HG03558 (cell line): ENCODE measurements around the gene ATPAF2.

Source experiments
- ATAC-seq: cut with Tn5 transposase; IDR thresholded peaks from one replicate; pipeline ENCODE4 v1.9.1; 2021; ENCODE audit warnings: moderate number of reproducible peaks; ENCODE audit not compliant: unreplicated experiment; ENCODE audit errors: extremely low read depth

The ATPAF2 gene

DNA sequence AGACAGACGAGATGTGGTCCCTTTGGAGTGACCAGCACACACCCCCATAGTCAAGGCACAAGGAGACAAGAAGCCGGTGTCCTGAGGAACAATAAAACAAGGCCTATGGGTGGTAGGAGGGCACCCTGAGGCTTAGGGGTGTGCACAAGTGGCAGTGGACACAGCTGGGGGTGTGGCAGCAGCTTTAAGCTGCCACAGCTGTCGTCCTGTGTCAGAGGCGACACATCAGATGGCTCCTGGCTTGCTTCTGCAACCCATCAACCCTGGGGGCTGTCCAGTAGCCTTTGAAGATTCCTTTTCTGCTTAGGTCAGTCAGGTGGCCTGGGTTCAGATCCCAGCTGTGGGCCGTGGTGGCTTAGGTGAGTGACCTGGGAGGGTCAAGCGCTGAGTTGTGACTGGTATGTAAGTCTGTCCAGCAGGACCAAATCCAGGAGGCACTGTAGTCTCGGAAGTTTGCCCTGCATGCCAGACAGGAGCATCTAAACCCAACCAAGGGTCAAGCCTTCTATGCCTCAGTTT, 50.5 kb downstream of the ATPAF2 start:
- ATAC-seq, result no peak

DNA sequence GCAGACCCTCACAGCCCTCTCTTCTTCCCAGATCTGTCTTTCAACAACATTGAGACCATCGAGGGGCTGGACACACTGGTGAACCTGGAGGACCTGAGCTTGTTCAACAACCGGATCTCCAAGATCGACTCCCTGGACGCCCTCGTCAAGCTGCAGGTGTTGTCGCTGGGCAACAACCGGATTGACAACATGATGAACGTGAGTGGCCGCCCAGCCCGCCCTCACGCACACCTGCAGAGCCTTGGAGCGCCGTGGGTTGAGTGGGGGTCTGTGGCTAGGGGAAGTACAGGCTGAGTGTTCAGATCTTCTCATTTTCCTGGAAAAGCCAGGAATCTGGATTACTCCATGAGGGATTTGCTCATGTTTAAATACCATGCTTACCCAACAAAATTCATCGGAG, 51.1 kb downstream of the ATPAF2 start:
- no peak for ATAC-seq

DNA sequence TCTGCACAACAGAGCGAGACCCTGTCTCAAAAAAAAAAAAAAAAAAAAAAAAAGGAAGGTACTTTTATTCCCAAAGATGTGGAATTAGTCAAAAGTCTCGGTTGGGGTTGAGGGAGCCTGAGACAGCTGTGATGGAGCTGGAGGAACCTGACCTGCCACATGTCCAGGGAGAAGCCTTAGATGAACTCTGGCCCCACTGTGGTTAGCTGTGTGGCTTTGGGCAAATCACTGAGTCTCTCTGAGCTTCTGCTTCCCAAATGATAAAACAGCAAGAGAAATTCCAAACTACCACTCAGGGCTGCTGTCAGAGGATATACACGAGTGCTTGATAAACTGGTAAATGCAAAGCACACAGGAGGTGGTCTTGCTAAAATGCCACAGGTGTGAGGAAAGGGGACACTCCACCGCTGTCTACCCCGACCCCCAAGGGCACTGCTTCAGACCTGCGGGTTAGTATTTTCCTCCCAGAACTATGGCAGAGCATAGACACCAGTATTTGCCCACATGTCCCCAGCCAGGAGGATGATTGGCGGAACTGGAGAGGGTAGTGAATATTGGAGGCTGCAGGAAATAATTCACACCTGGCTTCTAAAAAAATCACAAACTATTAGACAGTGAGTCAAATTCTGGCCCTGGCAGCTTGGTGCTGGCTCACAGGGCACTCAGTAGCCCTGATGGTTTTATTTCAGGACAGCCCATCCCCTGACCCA, 51.6 kb downstream of the ATPAF2 start:
- ATAC-seq, result no peak

DNA sequence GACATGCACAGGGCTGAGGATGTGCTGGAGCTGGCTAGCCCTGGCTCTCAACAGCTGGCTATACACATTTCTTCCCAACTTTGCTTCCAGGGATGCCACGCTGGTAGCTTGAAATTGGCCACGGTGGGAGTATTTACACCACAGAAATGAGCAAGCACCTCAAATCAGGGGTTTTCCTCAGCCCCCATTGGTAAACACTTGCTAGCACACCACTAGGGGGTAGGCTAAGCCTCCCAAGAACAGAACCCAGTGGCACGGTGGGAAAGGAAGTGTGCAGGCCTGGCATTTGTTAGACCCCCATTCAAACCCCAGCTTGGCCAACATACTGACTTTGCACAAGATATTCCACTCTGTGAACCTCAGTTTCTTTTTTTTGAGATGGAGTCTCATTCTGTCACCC, 53.4 kb downstream of the ATPAF2 start:
- no peak for ATAC-seq

DNA sequence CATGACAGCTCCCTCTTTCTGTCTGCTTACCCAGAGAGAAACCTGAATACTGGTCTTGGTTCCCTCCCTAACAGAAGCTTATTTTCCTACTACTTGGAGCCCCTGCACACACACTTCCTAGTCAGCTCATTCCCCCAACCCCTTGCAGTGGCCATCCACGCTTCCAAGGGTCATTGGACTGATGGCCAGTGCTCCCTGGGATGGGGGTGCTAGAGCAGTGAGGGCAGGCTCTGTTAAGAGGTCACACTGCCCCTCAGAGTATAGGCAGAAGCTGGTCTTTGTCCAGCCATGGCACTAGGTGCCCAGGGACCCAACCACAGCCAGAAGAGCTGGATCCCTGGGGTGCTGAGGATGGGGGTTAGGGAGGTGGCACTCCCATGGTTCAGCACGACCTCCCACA, 53.8 kb downstream of the ATPAF2 start:
- ATAC-seq, result no peak

DNA sequence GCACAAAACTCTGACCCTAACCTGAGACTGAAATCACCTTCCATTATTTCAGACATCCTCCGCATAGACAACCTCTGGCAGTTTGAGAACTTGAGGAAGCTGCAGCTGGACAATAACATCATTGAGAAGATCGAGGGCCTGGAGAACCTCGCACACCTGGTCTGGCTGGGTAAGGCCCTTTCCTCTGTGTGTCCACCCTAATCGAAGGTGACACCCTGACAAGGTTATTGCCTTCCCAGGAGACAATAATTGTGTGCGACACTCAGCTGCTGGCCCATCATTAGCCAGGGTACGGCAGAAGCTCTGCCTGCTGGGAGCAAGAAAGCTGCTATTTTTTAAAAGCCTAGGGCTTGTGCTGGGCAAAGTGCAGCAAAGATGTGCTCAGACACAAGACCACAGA, 55.2 kb downstream of the ATPAF2 start:
- no peak for ATAC-seq

DNA sequence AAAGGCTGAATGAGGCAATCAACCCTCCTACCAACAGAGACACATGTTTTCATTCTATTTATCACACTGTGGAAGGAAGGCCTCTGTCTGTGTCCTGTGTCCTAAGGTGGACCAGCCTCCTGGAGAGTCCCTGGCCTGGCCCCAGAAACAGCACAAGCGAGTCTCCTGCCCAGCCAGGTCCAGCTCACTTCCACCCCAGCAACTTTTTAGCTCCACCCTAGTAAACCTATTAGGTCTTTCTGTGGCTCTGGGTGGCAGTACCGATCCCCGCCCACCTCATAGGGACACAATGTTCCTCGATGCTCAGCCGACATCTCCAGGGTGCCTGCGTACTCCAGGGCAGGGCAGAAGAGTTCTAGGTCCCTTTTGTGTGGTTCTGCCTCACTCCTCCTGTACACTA, 55.6 kb downstream of the ATPAF2 start:
- no peak for ATAC-seq

DNA sequence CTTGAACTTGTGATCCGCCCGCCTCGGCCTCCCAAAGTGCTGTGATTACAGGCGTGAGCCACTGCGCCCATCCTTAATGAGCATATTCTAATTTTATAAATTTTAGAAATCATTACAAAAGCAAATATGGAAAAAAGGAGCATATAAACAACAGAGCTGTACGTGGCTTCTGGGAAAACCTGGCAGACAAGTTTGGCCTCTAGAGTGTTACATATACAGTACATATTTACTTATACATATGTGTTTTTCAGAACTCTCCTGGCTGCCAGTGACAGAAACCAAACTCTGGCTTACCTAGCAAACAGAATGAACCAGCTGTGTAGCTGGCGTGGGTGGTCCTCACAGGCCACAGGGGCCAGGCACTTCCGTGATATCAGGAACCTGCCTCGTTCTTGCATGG, 56.2 kb downstream of the ATPAF2 start:
- no peak for ATAC-seq

DNA sequence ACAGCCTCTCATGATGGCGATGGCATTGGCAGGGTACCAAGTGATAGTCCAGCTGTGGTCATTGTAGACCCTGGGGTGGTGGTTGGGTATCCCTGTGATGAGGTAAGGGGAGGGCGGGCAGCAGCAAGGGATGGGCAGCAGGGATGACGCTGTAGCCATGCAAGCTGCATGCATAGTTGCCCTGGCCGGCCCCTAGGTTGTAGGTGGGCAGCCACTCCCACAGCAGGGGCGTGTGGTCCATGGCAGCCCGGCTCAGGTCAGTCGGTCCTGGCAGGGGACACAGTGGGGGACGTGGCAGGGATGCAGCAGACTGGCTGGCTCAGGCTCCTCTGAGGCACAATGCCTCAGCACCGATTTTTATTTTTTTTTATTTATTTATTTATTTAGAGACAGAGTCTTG, 57.6 kb downstream of the ATPAF2 start:
- no peak for ATAC-seq

DNA sequence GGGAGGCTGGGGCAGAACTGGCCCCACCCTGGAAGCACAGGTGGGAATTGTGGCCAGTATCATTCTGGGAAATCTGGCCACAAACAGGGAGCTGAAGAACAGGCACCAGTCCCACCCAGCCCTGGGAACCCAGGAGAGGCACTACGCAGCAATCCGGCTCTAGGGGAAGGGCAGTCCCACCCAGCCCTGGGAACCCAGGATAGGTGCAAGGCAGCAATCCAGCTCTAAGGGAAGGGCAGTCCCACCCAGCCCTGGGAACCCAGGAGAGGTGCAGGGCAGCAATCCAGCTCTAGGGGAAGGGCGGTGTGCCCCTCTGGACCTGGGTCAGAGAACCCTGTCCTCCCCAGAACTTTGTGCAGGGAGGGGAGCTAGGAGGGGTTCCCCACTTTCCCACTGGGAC, 59.2 kb downstream of the ATPAF2 start:
- no peak for ATAC-seq

DNA sequence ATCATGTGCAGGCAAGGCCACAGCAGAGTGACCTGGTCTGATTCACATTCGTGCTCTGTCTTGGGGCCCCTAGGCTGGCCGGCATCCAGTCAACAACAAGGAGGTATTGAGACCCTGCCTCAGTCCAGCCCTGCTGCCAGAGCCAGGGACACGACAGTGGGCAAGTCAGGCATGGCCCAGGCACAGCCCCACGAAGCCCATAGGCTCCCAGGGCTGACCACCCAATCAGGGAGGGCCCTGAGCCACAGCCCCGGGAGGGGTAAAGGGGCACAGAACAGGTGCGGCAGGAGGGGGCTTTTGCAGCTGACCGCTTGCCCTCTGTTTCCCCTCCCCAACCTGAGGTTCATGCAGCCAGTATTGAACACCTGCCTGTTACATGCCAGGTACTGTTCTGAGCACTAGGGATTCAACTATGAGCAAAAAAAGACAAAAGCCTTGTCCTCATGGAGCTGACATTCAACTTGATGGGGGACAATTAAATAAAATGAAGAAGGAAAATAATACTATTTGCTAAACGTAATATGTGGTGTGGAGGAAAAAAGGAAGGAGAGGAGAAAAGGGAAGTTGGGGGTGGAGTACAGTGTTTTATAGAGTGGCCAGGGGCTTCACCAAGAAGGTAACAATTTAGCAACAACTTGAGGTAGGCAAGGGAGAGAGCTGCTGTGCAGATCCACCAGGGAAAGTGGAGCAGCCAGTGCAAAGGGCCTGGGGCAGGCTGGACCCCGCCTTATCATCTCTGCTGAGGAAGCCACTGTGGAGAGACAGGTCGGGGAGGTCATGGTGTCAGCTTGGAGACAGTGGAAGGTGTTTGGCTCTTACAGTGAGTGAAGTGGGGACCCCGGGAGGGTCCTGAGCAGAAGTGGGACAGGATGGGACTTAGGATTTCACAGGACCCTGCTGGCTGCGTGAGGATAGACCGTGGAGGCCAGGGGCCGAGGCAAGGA, 60.2 kb downstream of the ATPAF2 start:
- no peak for ATAC-seq

DNA sequence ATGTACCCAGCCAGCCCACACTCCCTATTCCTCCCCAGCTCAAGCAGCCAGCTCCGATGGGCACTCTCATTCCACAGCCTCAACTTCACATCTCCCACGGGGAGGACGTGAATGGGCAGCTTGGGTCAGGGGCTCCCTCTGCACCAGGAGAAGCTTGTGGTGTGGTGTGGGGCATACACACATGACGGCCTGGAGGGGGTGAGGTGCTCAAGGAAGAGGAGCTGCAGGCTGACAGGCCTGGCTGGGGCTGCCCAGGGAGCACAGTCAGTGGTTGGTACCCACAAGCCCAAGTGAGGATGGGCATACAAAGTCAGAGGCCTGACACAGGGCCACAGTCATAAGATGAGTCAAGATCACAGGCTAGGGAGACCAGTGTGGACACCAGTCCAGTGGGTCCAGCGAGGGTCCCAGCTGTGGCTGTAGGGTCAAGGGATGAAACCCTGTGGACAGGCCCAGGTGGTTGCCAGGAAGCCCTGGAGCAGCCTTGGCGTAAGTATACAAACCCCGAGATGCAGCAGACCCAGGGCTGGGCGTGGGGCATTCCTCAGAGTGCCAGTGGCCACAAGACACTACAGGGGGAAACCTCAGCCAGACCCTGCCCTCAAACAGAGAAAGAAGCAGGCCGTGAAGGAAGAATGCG, 61.9 kb downstream of the ATPAF2 start:
- no peak for ATAC-seq

DNA sequence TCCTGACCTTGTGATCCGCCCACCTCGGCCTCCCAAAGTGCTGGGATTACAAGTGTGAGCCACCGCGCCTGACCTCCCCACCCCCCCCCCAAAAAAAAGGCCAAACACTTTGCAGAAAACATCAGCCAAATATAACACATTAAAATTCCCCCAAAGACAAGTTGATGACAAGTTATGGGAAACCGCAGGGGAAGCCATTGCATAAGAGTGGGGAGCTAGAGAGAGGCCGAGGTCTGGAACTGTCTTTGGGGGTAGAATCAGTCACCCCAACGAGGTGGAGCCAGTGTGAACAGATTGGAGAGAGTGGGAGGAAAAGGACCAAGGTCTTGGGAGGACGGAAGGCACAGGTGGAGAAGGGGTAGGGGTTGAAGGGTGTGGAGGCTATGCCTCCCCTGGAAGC, 63.5 kb downstream of the ATPAF2 start:
- ATAC-seq, result no peak

DNA sequence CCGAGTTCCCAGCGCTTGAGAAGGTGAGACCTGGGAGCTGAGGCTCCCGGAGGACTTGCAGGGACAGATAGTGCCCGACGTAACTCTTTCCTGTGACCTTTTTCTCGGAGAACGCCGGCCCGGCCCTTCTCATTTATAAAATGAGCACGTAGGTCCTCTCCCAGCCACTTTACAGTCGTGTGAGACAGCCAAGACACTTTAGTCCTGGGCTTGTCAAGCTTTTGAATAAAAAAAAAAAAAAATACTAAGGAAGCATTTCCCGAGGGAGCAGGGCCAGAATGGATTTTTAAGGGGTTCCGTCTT, 66.1 kb downstream of the ATPAF2 start:
- no peak for ATAC-seq

DNA sequence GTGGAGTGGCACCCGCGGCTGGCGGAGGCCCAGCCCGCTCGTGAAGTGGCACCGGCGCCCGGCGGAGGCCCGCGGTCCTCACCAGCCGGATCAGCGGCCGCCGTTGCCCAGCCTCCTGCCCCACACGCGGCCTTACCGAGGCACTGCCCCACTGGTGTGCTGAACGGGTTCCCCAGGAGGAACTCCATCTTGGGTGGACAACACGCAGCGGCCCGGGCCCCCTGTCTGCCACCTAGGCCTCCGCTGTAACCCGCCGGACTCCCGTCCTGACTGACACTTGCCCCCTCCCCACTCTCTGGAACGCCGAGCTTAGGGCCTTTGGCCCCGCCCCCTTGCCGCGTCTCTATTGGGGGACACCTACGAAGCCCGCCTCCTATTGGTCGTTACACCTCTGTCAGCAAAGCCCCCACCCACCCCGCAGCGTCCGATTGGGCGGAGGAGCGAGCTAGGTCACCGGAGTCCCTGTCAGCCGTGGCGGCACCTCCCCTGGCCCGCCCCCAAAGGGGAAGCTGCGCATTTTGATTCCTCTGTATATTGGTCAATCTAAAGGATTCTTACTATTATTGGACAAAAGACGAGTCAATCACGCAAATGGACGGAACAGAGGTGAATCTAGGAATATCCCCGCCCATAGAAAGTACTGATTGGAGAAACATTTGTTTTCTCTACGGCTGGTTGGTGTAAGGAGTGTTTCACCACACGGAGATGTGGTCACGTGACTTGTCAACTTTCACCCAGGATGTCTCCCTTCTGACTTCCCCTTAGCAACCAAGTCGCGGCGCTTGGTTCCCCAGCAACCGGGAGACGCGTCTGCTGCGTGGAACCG, 66.6 kb downstream of the ATPAF2 start, which contains the start of the genes DRC3 and TOM1L2:
Gene DRC3, plus strand, starts transcription at position 737 of the 826 bp plus-strand sequence. CDS start 4,737 bp downstream, outside the sequence.
Gene TOM1L2, minus strand, starts transcription at position 275 of the 826 bp plus-strand sequence. Its CDS starts 87 bp downstream, at position 188.
- peak; percentile 77 for ATAC-seq

DNA sequence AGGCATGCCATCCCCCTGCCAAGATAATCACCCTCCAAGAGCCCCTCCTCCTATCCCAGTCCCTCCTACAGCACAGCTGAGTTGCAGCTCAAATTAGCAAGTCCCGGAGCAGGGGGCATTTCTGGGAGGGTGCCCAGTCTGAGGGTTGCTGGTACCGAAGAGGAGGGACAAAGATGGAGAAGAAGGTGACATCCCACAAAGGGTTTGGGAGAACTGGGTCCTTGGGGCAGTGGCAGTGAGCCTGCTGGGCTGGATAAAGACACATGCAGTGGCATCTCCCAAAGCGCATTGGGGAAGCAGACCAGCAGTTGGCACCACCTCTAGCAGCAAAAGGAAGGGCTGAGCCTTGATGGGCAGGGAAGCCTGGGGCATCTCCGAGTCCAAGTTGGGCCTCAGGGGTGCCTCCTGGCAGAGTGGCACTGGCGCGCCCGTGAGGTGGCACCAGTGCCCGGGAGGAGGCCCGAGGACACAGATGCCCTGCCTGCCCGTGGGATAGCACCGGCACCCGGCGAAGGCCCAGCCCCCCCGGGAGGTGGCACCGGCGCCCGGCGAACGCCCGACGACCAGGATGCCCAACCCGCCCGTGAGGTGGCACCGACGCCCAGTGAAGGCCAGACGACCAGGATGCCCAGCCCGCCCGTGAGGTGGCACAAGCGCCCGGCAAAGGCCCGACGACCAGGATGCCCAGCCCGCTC, 67.4 kb downstream of the ATPAF2 start:
- no peak for ATAC-seq

DNA sequence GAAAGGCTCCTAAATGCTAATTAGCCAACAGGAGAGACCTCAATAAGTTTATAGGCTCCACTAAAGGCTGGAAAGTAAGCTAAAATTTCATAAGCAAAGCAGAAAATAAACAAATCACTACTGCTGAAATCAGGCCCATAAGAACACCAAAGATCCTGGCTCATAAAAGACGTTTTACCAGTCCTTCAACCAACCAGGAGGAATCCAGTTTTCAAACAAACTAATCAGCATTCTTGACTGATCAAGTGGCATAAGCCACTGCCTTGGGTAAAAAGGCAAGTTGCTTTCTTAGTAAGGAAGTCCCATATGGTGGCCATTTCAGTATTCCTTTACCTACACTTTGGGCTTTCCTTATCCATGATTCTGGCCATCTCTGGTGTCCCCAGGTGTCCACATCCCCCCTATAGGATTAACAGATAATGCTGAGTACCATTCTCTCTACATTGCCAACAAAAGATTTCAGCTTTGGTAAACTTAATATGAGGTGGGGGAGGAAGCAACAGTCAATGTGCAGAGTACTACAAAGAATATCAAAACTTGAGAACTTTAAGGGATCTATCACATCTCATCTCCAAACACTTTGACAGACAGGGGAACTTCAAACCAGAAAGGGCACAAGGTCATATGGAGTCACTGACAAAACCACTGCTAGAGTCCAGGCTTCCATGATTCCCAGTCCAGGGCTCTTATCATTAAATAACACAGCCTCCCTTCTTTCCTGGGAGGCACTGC, 68.1 kb downstream of the ATPAF2 start:
- ATAC-seq, result no peak
